Activated T-cell treated with anti-CD3 and anti-CD28 coated beads for 4 hours (primary cell): ENCODE measurements around the gene RNU1-3.
"Not testable (repeated sequence)": the region's sequence is repeated elsewhere in the genome, so short reads cannot be mapped to it uniquely, and the experiment has no call there.

Experiments used
- DNase-seq: peaks from one replicate; pipeline ENCODE4 v3.0.0-alpha.2; 2020

Gene RNU1-3

GRCh38 chr1:16666502-16667413 lies at the start of gene RNU1-3:
Gene RNU1-3 (minus strand): TSS chr1:16666948.
- DNase-seq = not testable (repeated sequence)

- not testable (repeated sequence) for DNase-seq
Observed at GRCh38 chr1:16713480-16713879, 46.7 kb upstream of the RNU1-3 start.

GRCh38 chr1:16712984-16713383 lies 46.2 kb upstream of the RNU1-3 start:
- not testable (repeated sequence) for DNase-seq

DNA sequence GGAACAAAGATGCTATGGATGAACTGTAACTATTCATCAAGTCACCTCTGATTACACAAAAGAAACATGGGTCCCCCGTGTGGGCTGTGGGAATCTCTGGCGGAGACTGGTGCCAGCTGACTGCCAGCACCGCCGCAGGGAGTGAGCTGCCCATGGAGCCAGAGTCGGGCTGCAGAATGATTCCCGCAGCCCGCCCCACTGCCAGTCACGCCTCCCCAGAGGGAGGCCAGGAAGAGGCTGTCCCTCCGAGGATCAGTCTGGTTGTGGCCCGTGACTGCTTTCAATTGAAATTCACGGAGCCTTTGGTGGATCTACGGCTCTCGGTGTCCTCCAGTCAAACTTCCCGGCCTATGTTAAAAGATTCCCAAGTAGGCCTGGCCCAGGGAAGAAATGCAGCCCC lies 45.8 kb upstream of the RNU1-3 start:
- not testable (repeated sequence) for DNase-seq

DNA sequence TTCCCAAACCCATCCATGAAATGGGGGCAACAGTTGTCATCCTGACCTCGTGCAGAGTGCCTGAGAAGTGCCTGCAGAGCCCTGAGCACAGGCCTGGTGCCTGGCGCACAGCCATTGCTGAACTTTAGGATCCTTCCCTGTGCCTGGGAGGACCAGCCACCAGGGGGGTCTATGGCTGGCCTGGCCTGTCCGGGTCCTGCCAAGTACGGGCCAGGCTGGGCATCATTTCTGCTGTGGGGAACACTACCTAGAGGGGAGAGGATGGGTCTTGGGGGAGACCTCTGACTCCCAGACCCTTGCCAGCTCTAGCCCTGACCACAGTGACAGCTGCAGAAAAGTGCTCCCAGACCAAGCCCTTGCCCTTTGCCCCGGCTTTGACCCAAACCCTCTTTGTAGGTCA lies 45.4 kb upstream of the RNU1-3 start:
- DNase-seq = not testable (repeated sequence)

- not testable (repeated sequence) for DNase-seq
Observed at GRCh38 chr1:16710618-16711017, 43.9 kb upstream of the RNU1-3 start.

DNA sequence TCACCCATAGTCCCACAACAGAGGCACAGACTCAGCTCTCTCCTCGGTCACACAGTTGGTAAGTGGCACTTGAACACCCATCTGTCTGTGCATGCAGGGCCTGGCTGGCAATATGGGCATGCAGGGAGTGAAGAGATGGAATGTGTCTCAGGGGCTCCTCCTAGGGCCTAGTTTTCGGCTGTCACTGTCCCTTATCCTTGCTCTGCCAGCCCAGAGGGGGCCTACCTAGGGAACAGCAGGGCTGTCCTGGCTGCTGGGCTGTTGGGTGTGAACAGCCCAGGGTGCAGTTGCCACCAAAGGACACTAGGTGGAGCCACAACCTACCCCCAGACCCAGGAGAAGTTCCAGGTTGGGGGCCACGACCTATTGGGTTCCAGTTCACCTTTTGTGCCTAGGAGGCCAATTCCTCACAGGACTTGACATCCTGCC lies 42.9 kb upstream of the RNU1-3 start:
- DNase-seq = not testable (repeated sequence)

GRCh38 chr1:16708704-16709103 lies 42.0 kb upstream of the RNU1-3 start:
- DNase-seq = not testable (repeated sequence)

DNA sequence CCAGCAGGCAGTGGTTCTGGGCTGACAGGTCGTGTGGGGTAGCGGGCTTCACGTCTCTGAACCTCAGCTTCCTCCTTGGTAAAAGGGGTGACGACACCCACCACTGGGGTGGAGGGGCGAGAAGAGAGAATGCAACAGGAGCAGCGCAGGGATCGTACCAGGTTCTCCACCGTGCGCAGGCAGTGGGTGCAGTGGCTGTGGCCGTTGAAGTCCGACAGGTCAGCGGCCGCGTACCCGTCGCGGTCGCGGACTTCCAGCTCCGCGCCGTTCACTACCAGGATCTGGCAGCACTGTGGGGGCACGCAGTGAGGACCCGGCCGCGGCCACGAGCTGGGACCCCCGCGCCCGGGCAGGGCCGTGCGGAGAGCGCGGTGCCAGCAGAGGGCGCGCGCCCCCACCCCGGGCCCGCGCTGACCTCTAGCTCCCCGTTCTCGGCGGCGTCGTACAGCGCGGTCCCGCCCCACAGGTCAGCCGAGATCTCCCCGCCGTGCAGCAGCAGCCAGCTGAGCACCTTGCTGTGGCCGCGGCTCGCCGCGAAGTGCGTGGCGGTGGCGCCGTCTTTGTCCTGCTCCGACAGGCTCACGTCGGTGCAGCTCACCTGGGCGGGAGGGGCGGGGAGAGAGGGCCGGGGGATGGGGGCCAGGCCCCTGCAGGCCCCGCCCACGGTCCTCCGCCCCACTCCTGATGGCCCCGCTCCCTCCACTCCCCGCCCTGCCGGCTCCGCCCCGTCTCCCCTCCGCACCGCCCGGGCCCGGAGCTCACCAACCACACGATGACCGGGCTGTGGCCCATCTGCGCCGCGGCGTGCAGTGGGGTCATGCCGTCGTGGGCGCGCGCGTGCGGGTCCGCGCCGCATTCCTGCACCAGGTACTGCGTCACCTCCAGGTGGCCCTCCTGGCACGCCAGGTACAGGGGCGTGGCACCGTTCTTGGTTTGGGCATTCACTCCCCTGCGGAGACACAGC lies 40.7 kb upstream of the RNU1-3 start:
- not testable (repeated sequence) for DNase-seq

- not testable (repeated sequence) for DNase-seq
Observed at GRCh38 chr1:16706302-16706701, 39.6 kb upstream of the RNU1-3 start.

GRCh38 chr1:16704502-16705100 lies 37.9 kb upstream of the RNU1-3 start:
- DNase-seq = not testable (repeated sequence)

GRCh38 chr1:16704076-16704475 lies 37.3 kb upstream of the RNU1-3 start:
- not testable (repeated sequence) for DNase-seq

DNA sequence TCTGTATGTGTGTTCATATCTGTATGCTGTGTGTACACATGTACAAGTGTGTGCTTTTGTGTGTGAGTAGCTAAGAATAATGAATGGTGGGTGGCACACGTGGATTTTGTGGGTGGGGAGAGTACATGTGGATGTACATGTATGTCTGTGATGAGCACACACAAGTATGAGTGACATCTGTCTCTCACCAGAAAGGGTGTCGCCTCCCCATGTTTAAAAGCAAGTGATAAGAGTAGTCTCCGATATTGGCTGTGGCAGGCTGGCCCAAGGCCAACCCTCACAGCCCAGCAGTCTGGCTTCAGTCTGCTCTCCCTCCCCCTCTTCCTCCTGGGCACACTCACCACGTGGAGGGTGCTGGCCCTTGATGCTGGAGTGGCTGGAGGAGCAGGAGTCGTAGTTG lies 36.9 kb upstream of the RNU1-3 start:
- DNase-seq = not testable (repeated sequence)

DNA sequence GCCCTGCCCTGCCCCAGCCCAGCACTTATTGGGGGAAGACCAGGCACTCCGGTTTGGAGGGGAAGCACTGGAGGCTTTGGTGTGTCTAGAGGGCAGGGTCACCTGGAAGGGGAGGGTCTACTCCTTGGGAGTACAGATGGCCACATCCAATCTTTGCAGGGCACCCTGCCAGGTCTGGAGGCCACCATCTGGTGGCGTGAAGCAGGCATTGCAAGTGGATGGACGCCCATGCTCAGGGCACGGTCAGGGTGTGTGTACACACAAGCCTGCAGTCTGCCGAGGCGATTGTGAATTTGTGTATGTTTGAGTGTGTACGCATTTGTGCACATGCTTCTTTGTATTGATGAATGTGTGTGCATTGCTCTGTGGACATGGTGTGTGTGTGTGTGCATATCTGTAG lies 36.4 kb upstream of the RNU1-3 start:
- DNase-seq = not testable (repeated sequence)

GRCh38 chr1:16702280-16702679 lies 35.5 kb upstream of the RNU1-3 start:
- DNase-seq = not testable (repeated sequence)

DNA sequence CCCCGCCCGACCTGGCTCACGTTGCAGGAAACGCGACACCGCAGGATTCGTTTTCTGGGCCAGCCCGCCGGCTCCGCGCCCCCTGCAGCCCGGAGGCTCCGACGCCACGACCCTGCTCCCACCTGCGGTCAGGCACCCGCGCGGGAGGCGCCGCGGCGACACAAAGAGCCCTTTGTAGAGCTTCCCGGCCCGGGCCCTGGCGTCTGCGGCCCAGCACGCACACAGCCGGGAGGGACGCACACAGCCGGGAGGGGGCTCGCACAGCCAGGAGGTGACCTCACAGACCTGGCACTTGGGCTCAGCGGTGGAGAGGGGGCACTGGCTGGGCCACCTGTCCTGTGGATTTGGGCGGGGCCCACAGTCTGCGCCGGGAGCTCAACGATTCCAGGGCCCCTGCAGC lies 34.4 kb upstream of the RNU1-3 start:
- not testable (repeated sequence) for DNase-seq

DNA sequence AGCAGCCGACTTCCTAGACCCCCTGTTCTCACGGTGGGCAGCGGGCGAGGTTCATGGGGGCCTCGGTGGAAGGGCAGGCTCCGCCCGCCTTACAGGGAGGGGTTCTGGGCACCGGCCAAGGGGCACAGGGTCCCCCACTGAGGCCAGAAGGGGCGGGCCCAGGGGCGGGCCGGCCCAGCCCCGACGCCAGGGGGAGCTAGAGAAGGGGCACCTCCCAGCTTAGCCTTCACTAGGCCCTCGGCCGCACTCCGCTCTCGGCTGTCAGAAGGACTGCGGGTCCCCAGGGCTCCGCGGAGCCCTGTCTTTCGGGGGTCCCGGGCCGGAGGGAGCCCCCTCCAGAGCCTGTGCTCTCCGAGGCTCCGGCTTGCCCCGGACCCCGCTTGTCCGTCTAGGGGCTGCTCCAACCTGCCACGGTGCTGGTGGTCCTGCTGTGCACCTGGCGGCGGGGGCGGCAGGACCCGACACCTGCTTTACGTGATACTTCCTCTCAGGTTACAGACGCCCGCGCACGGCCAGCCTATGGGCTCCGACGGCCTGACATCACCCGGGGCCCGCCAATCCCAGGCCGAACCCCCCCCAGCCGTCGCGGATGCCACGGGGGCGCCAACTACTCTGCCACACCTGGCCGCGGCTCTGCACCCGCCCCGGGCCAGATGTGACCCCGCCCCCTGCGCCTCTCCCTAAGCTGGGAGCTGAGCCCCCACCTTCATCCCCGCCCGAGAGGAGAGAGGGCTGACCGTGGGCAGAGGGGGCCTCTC lies 33.6 kb upstream of the RNU1-3 start:
- not testable (repeated sequence) for DNase-seq

DNA sequence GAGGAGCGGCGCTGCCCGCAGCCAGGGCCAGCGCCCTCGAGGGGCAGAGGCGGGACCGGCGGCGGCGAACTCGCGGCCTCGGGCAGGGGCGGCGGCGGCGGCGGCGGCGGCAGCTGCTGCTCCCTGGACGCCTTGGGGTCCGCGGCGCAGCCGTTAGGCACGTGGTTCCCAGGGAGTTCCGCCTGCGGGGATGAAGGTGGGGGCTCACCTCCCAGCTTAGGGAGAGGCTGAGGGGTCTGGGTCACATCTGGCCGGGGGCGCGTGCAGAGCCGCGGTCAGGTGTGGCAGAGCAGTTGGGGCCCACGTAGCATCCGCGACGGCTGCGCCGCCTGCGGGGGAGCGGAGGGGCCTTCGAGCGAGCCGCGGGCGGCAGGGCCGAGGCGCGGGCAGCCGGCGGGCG lies 32.7 kb upstream of the RNU1-3 start:
- DNase-seq = not testable (repeated sequence)

DNA sequence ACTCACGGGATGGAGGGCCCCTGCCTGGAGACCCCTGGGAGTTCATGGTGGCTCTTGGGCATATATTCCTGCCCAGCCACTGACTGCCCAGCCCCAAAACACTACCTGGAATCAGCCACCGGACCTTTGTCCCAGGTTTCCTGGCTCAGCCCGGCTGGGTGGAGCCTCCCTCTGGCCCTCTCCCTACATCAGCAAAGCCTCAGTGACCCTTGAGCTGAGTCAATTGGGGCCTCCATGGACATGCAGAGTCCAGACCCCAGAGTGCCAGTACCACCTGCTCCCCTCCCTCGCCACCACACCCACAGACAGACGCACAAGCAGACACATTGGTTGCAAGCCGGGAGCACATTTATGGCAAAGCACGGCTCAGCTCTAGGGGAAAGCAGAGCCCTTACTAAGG lies 30.4 kb upstream of the RNU1-3 start:
- not testable (repeated sequence) for DNase-seq

- not testable (repeated sequence) for DNase-seq
Observed at GRCh38 chr1:16696507-16697150, 29.9 kb upstream of the RNU1-3 start.

DNA sequence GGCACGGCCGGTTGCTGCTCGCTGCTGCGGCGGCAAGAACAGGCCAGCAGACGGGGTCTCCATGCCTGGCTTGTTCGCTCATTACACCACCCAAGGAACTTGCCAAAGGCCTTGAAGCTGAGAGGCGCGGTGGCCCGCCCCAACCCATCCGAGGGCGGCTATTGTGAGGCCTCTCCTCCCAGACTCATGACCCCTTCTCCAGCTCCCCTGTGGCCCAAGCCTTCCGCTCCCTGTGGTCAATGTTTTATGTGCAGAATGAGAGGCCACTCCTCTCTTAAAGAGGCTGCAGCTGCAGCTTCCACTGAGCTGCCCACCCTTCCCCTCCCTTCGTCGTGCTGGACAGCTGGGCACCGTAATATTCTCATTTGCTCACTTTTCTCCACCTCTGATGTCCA lies 27.6 kb upstream of the RNU1-3 start:
- DNase-seq = not testable (repeated sequence)
